ENCODE data around the gene F3.

Gene F3

DNA sequence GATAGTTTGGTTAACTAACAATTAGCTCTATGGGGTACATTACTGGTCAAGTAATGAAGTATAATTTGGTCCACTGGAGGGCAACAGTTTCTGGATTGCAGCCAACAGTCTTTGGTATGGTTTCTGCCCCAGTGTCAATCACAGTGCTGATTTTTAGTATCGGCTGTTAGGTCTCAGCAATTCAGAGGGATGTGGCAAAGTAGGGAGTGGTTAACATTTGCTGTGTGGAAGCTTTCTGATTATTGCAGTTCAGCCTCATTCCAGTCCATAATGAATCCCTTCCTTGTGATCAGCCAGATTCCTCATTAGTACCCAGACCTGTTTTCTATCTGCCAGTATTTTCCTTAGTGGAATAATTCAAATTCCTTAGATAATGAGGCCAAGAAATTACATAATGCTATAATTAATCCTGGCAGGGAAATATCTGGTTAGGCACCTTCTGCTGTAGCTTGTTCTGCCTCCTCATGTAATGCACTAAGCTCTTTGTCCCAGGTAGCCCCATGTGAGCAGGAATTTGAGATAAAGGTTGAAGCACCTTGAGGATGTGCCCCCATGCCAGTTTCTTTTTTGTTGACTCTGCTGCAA is 14.0 kb downstream of the F3 start:
- DNase-seq (ENCODE audit: low read depth in 2 of 2) = no peak

DNA sequence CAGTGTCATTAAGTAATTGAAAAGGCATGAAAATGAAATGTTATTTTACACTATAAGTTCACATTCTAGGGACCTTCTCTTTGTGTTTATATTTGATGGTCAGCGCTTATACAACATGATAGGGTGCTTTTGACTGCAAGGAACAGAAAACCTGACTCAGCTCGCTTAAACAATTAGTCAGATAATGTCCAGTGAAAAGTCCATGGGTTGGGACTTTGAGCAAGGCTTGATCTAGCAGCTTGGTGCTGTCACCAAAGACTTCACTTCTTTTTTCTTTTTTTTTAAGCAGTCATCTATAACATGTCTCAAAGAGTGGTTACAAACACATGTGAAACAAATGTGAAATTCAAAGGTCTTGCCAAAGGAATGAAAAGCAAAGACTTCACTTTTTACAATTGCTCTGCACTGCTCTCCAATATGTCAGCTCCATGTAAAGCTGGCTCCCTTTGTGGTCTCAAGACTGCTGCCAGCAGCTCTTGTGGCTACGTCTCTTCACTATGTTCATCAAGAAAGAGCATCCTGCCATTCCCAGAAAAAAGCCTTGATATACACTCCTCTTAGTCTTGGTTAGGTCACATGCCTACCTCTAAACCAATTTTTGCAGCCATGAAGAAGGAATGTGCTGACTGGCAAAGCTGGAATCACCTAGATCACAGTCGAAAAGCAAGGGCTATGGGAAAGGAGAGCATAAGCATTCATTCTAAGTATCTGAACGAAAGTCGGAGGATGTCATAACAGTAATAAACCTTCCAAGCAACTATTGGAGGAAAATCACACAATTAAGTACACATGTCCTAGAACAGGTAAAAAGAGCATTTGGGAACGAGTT is 15.2 kb downstream of the F3 start:
- no peak for DNase-seq (ENCODE audit: low read depth in 2 of 2)

DNA sequence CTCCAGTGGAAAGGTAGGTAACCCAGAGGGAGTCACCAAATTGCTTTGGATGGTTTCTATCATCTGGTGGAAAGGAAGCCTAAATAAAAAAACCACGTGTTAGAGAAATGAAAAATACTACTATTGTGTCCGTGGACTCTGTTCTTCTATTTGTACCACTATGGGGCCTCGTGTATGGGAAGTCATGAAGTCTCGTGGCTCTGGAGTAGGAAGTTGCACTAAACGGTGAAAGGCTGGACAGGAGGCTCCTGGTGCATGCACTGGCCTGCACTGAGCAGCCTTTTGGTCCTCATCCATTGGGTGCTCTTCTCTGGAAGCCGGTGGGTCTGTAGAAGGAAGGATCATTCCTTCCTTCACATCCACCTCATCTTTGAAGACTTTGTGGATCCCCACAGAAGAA is 17.0 kb downstream of the F3 start:
- no peak for DNase-seq (ENCODE audit: low read depth in 2 of 2)

DNA sequence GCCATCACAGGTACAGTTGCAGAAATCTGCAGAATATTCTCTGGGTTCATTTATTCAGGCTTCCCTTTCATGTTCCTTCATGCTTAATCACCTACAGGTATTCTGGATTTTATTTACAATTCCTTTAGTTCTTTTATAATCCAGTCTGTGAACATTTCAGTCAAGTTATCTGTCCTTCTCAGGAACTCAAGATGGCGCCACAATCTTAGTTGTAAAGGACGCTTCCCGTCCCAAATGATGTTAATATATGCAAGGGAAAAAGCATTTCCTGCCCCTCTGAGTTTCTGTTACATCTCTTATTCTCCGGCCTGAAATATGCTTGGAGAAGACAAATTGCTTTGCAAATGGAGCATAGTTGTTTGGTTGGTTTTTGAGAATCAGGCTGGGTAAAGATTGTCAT is 19.3 kb downstream of the F3 start:
- DNase-seq (ENCODE audit: low read depth in 2 of 2) = no peak

DNA sequence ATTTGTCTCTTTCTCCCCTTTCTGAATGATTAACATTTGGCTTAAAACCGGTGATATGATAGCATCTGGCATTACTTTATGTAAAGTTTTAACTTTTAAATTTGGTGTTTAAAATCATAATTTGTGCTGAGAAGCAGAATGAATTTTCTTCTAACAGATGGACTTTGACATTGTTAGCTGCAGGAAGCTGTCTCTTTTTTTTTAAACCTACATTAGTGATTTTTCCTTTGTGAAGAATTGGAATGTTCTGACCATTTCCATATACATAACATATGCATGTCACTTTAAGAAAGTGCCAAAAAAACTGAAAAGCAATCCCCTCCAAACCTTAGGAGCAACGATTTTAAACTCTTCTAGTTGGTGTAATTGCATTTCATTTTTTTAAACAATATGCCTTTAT is 22.2 kb downstream of the F3 start:
- DNase-seq (ENCODE audit: low read depth in 2 of 2) = no peak

DNA sequence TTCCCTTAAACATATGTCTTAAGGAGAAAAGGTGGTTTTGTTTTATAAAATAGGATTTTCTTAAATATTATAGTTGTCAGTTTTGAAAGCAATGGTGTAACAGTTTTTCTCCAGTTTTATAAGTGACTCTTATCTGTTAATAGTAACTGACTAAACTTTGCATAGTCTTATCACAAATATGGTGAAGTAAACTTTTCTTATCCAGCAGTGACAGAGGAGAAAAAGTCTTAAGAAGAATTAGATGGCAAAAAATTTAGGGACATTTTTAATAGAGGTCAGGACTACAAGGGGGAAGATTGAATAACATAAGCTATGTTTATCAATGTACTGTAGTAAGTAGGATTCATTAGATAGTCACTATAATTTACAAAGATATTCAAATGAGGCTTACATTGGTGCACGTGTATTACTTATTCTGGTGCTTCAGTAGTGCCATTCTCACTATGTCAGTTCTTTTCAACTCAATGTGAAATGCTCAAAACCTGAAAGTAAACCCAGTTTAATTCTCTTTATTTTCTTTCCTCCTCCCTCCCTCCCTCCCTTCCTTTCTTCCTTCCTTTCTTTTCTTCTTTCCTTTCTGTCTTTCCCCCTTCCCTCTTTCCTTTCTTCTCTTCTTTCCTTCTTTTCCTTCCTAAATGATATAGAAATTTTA is 26.1 kb downstream of the F3 start:
- no peak for DNase-seq (ENCODE audit: low read depth in 2 of 2)

DNA sequence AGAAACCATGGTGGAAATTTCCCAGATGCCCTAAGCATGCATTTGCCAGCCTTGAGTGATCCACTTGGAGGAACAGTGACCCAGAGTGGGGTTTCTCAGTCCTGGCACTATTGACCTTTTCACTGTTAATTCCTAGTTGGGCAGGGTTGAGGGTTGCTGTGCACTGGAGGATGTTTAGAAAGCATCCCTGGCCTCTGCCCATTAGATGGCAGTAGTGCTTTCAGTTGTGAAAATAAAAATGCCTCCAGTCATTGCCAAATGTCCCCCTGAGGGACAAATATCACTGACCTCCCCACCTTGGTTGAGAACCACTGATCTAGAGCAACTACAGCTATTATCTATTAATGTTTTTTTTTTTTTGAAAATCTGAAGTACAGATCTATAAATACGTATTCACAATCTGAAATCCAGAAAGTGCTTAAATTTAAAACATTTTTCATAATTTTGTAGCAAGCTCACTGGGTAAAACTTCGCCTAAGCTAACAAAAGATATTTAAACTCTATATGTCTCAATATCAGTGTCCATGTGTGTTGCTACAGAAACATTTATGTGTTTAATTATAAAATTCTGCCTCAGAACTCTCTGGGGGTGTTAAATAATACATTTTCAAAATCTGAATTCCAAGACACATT is 27.3 kb downstream of the F3 start:
- DNase-seq (ENCODE audit: low read depth in 2 of 2) = no peak

DNA sequence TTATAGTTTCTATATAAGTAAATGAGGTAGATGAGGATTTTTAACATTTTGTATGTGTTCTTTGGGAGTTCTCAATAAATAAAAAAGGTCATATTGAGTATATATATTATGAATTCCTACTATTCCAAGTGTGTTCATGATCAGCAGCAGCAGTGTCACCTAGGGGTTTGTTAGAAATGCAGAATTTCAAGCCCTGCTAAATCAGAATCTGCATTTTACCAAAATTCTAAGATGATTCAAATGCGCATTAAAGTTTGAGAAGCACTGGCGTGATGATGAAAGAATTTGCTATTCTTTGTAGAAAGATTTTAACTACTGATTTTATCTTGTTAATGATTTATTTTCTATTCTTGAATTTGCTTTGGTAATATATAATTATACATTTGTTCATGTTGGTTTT is 28.7 kb downstream of the F3 start:
- no peak for DNase-seq (ENCODE audit: low read depth in 2 of 2)

DNA sequence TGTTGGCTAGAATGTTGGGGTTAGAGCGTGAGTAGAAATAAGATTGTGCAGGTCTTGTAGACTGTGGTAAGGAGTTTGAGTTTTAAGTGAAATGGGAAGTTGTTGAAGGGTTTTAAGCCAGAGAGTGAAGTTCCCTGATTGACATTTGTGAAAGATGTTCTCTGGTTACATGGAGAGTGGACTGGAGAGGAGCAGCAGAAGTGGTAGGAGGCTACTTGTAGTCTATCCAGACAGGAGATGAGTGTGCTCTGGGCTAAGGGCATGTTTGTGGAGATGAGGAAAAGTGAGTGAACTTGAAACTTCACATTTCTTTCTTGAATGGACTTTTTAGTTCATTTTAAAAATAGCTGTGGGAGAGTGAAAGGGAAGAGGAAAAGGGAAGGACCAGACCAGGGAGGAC is 37.0 kb downstream of the F3 start:
- no peak for DNase-seq (ENCODE audit: low read depth in 2 of 2)

DNA sequence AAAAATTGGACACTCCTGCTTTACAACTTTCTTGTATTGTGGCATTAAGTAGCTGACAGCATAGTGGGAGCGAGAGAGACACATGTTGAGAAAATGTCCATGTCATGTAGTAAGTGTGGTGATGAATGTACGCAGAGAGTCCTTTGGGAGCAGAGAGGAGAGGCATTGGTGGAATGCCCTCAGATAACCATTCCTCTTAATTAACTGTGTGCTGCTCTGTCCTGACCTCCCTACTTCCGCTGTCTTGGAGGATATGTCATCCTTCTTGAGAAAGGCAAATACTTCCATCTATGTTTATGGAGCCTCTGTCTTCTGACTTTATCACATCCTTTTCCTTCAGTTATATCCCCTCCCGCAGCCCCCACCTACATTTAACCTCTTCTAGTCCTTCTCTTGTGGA is 38.4 kb downstream of the F3 start:
- no peak for DNase-seq (ENCODE audit: low read depth in 2 of 2)

DNA sequence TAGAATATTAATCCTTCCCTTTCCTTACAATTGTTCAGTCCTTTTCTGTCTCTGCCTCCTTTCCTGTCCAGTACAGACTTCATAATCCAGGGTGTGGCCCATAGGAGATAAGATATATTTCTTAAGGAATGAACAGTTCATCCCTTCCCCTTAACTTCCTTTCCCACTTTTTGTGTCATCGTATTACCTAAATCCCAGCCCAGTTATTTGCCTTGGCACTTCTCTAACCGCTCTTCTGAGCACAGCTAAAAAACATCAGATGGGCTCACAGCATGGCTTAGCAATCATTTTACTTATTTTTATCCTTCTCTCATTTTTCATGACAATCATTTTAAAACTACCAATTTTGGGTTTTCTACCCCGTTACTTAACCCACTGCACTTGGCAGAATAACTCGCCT is 39.6 kb downstream of the F3 start:
- no peak for DNase-seq (ENCODE audit: low read depth in 2 of 2)

DNA sequence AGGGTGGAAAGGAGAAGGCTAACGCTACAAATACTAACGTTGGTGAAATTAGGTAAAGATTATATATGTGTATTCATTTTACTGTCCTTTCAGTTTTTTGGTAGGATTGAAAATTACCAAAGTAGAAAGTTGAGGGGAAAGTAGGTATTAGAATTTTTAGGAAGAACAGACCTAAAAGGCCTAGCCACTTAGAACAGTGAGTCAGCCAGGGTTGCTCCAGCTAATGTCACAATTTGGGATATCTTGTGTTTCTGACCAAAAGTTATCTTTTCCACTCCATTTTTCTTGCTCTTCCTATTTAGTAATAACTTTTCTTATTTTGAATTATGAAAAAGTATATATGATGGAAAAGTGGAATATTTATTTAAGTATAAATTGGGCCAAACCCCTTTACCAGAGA is 40.1 kb downstream of the F3 start:
- DNase-seq (ENCODE audit: low read depth in 2 of 2) = no peak

DNA sequence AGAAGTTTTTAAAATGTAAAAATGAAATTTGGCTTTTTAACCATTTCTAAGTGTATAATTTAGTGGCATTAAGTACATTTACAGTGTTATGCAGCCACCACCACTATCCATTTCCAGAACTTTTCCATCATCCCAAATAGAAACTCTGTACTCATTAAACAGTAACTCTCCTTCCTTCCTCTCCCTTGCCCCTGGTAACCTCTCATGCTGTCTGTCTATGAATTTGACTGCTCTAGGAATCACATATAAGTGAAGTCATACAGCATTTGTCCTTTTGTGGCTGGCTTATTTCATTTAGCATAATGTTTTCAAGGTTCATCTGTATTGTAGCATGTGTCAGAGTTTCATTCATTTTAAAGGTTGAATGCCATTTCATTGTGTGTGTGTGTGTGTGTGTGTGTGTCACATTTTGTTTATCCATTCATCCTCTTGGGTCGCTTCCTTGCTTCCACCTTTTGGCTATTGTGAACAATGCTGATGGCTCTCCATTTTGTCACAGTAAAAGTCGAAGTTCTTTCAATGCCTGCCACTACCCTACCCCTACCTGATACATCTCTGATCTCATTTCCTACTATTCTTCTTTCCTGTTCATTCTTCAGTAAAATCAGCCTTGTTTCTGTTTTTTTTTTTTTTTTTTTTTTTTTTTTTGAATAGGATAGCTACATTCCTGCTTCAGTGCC is 45.3 kb downstream of the F3 start:
- DNase-seq (ENCODE audit: low read depth in 2 of 2) = no peak

DNA sequence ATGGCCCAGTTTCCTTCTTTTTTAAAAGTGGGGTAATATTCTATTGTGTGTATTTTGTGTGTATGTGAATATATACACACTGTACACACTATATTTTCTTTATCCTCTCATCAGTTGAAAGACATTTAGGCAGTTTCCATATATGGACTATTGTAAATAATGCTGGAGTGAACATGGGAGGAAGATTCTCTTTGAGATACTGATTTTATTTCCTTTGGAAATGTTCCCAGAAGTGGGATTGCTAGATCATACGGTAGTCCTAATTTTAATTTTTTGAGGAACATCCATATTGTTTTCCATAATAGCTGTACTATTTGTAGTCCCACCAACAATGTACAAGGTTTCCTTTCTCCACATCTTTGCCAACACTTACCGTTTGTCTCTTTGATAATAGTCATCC is 51.0 kb downstream of the F3 start:
- no peak for DNase-seq (ENCODE audit: low read depth in 2 of 2)

DNA sequence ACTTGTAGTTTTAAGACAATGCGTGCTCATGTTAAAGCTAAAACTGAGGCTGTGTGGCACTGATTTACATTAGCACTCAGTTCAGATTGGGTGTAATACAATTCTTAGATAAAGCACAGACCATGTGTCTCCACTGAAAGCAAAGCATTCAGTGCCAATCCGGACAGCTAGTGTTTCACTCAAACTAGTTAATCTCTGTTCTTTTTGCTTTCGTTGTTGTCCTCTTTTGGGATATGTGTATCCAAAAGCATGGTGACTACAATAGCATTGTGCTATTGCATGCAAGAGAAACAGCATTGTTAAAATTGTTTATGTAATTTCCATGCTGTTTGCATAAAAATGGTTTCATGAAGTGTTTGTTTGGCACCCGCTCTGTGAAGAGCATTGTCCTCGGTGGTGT is 54.6 kb downstream of the F3 start:
- DNase-seq (ENCODE audit: low read depth in 2 of 2) = no peak

DNA sequence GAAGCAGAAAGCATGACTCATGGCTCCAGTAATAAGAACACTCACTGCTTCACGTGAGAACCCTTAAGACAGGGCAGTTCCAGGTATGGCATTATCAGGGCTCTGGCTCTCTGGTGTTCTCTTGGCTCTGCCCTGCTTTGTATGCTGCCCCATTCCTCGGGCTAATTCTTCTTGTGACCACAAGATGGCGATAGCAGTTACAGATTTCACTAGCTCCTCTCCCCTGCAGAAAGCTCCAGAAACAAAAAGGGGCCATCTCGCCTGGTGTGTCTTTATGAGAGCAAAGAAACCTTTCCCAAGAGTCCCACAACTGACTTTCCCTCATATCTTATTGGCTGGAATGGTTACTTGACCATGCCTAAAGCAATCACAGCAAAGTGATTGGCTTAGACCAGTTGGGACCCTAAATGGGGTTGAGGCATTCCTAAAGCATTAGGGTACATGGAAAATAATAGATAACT is 60.1 kb downstream of the F3 start:
- no peak for DNase-seq (ENCODE audit: low read depth in 2 of 2)

DNA sequence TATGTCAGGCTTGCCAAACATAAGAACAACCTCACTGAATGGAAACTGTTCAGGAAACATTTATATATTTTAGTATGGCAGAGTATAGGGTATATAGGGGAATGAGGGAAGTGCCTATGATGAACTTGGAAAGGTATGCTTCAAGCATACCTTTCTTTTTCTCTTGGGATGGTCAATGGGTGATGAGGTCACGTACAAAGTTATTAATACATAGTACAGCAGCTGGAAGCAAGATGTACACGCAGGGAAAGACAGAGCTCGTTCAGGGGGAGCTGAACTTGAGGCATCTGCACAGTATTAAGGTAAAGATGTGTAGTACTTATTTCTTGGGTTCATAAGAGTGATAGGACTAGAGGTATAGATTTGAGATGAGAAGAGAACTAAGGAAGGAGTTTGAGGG is 61.9 kb downstream of the F3 start:
- no peak for DNase-seq (ENCODE audit: low read depth in 2 of 2)
